Keratinocyte (primary cell): ENCODE data around the gene IGHMBP2.

Experiments used
- CTCF ChIP-seq, 3 experiments: IDR thresholded peaks in 1 of 3; conservative IDR thresholded peaks in 1 of 3; optimal IDR thresholded peaks in 1 of 3; 2 replicates in 2 of 3; 3 replicates in 1 of 3; pipeline versions ENCODE3 to v1.5.1; 2011; ENCODE audit warnings: low read length in 3 of 3, mild to moderate bottlenecking in 3 of 3, moderate library complexity in 2 of 3, control low read depth in 1 of 3, inconsistent platforms in 1 of 3; ENCODE audit not compliant: insufficient read depth in 2 of 3; ENCODE audit errors: extremely low read depth in 1 of 3
- EZH2 ChIP-seq: IDR thresholded peaks from one replicate; pipeline ENCODE4 v1.6.1; 2012; ENCODE audit warnings: inconsistent platforms, mild to moderate bottlenecking, low read length, moderate library complexity

GRCh38 chr11:68955607-68955958 lies 51.9 kb downstream of the IGHMBP2 start:
- TF ChIP-seq CTCF (optimal IDR thresholded peaks at IDR 0.05 in 1 of 3, IDR thresholded peaks at IDR 0.05 in 1 of 3, conservative IDR thresholded peaks at IDR 0.05 in 1 of 3; ENCODE audit: extremely low read depth in 1 of 3, insufficient read depth in 2 of 3, low read length in 3 of 3) (no peak), EZH2 (no peak)
